Body of pancreas (tissue), 4 donors: Measurements from ENCODE around the gene RIOK1.

Experiments
- POLR2A ChIP-seq, 3 donors: fragments of 450-650 bp; IDR thresholded peaks; one replicate each; pipeline ENCODE4 v1.6.1; 2016; ENCODE audit warnings: antibody characterized with exemption in 3 of 3, mild to moderate bottlenecking in 2 of 3
- TF ChIP-seq, protein P1 (sequence below), 7 experiments: fragments of 450-650 bp in 4 of 7; fragments of 200-600 bp in 3 of 7; sonication (generic) in 3 of 7; IDR thresholded peaks; one replicate each; pipeline ENCODE4 v1.5.1; 2016 to 2019; ENCODE audit warnings: antibody characterized with exemption in 7 of 7

- TF ChIP-seq, protein P1, sequence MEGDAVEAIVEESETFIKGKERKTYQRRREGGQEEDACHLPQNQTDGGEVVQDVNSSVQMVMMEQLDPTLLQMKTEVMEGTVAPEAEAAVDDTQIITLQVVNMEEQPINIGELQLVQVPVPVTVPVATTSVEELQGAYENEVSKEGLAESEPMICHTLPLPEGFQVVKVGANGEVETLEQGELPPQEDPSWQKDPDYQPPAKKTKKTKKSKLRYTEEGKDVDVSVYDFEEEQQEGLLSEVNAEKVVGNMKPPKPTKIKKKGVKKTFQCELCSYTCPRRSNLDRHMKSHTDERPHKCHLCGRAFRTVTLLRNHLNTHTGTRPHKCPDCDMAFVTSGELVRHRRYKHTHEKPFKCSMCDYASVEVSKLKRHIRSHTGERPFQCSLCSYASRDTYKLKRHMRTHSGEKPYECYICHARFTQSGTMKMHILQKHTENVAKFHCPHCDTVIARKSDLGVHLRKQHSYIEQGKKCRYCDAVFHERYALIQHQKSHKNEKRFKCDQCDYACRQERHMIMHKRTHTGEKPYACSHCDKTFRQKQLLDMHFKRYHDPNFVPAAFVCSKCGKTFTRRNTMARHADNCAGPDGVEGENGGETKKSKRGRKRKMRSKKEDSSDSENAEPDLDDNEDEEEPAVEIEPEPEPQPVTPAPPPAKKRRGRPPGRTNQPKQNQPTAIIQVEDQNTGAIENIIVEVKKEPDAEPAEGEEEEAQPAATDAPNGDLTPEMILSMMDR (IDR thresholded peaks at IDR 0.05), result no peak
- no peak for TF ChIP-seq POLR2A (IDR thresholded peaks at IDR 0.05)
These were observed 50.9 kb downstream of the RIOK1 start for GRCh38 chr6:7440476-7440875.
